ENCODE data around the gene EARS2.
"Not testable (repeated sequence)": the region's sequence is repeated elsewhere in the genome, so short reads cannot be mapped to it uniquely, and the experiment has no call there.

Gene EARS2

GRCh38 chr16:23557779-23558702 is 891 bp upstream of the EARS2 start:
- peaks cover 22 to 47% (median 32%) of the 10 kb centered on the region in 3 donors for H3K36me3 ChIP-seq
- H3K27me3 ChIP-seq = no peaks in the 10 kb centered on the region
- intact Hi-C loops (cut with DNase I; ENCODE audit: low total_unique reads) = loop anchor here (5.0 kb wide), 2 partner anchors 39 to 46 kb away; partner anchors contain the start of genes GGA2 and NDUFAB1
- H3K27ac ChIP-seq = peak overlapping the region; percentile 91 to 95
- peak in 1 of 2 donors; percentile 21 for DNase-seq
- H3K4me3 ChIP-seq = peak overlapping the region; percentile 95 to 96
- H3K9me3 ChIP-seq = no peaks in the 10 kb centered on the region
- H3K4me1 ChIP-seq = peaks cover 0 to 43% (median 30%) of the 10 kb centered on the region in 4 donors
- TF ChIP-seq CTCF (IDR thresholded peaks at IDR 0.05) = no peak

DNA sequence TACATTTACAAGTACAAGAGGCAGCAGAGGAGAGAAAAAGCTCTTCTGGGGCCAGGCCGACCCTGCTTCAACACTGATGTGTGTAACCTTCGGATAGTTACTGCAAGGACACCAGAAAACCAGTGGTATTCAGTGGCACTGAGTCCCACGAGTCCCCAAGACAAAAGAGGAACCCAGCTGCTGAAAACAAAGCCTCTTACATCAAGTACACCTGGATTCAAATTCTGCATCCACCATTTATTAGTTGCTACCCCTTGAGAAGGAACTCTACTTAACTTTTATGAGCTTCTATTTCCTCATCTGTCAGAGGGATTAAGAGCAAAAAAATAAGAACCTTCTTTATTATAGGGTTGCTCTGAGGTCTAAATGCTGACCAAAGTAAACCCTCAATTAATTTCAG is 2.6 kb downstream of the EARS2 start:
- intact Hi-C loops (cut with DNase I; ENCODE audit: low total_unique reads) = no loop called here
- no peak for TF ChIP-seq CTCF (IDR thresholded peaks at IDR 0.05)

DNA sequence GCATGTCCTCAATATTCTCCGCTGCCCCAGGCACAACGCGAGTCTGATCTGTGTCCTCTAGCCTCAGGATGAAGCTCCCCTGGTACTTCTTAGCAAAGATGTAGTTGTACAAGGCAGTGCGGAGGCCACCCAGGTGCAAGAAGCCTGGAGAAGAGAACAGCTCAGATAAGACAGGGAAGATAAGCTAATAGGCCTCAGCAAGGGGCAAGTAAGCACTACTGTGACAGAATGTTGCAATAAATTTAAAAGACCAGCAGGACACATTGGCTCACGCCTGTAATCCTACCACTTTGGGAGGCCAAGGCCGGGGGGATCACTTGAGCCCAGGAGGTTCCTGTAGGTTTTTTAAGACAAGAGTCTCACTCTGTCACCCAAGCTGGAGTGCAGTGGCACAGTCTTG is 5.0 kb downstream of the EARS2 start:
- intact Hi-C loops (cut with DNase I; ENCODE audit: low total_unique reads) = no loop called here
- Histone ChIP-seq H3K36me3 (peaks cover 43 to 60% (median 45%) of the 10 kb centered on the region in 3 donors), H3K4me3 (no peak overlapping the region), H3K27me3 (no peaks in the 10 kb centered on the region), H3K4me1 (peaks cover 0 to 10% (median 7%) of the 10 kb centered on the region in 4 donors), H3K9me3 (no peaks in the 10 kb centered on the region), H3K27ac (no peak overlapping the region)
- no peak for DNase-seq
- TF ChIP-seq CTCF (IDR thresholded peaks at IDR 0.05) = no peak

More for the DNA sequence above, 2.6 kb downstream of the EARS2 start:
- DNase-seq = no peak
- H3K4me1 ChIP-seq = peaks cover 0 to 28% (median 20%) of the 10 kb centered on the region in 4 donors
- no peaks in the 10 kb centered on the region for H3K9me3 ChIP-seq
- no peak overlapping the region for H3K4me3 ChIP-seq
- no peaks in the 10 kb centered on the region for H3K27me3 ChIP-seq
- H3K36me3 ChIP-seq = peaks cover 33 to 51% (median 35%) of the 10 kb centered on the region in 3 donors
- no peak overlapping the region for H3K27ac ChIP-seq

GRCh38 chr16:23549938-23550337 is 7.2 kb downstream of the EARS2 start:
- Histone ChIP-seq H3K4me3 (no peak overlapping the region), H3K9me3 (no peaks in the 10 kb centered on the region), H3K27me3 (no peaks in the 10 kb centered on the region), H3K36me3 (peaks cover 45 to 82% (median 57%) of the 10 kb centered on the region in 3 donors), H3K4me1 (no peaks in the 10 kb centered on the region), H3K27ac (no peak overlapping the region)
- intact Hi-C loops (cut with DNase I; ENCODE audit: low total_unique reads) = no loop called here
- no peak for TF ChIP-seq CTCF (IDR thresholded peaks at IDR 0.05)
- DNase-seq = no peak

- intact Hi-C loops (cut with DNase I; ENCODE audit: low total_unique reads) = no loop called here
- Histone ChIP-seq H3K27me3 (no peaks in the 10 kb centered on the region), H3K36me3 (peaks cover 16 to 96% (median 63%) of the 10 kb centered on the region in 3 donors), H3K9me3 (no peaks in the 10 kb centered on the region), H3K27ac (no peak overlapping the region), H3K4me3 (no peak overlapping the region), H3K4me1 (no peaks in the 10 kb centered on the region)
- DNase-seq = no peak
- no peak for TF ChIP-seq CTCF (IDR thresholded peaks at IDR 0.05)
These were observed 12.7 kb downstream of the EARS2 start for GRCh38 chr16:23544436-23544835.

DNA sequence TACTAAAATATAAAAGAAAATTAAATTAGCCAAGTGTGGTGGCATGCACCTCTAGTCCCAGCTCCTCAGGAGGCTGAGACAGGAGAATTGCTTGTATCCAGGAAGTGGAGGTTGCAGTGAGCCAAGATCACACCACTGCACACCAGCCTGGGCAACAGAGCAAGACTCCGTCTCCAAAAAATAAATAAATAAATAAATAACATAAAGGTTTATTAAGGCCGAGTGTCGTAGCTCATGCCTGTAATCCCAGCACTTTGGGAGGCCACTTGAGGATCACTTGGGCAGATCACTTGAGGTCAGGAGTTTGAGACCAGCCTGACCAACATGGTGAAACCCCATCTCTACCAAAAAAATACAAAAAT is 16.4 kb downstream of the EARS2 start:
- peaks cover 2 to 92% (median 66%) of the 10 kb centered on the region in 3 donors for H3K36me3 ChIP-seq
- H3K27ac ChIP-seq; intact Hi-C loops (cut with DNase I; ENCODE audit: low total_unique reads); H3K4me1 ChIP-seq; H3K9me3 ChIP-seq; DNase-seq; H3K4me3 ChIP-seq; H3K27me3 ChIP-seq: not testable (repeated sequence)
